Liver (tissue), 9 donors: Measurements from ENCODE around the gene TMEM50B. TPM values are rescaled to one million over a fixed set of nuclear protein-coding genes. Genes with fewer than 3 reads are reported as not detected.

Experiments
- DNase-seq: peaks from one replicate; pipeline ENCODE4 v3.0.0-alpha.2; 2017; ENCODE audit warnings: low spot score
- H3K27ac ChIP-seq, 2 donors: one replicate each; pipeline ENCODE4 v1.7.0; 2013; ENCODE audit warnings: inconsistent platforms in 2 of 2, low read length in 2 of 2, control low read depth in 1 of 2, low read depth in 1 of 2, mild to moderate bottlenecking in 1 of 2
- H3K27me3 ChIP-seq, 4 donors: one replicate each; pipeline versions ENCODE4 v1.6.1 to v1.7.0; 2013; ENCODE audit warnings: low read length in 3 of 4, inconsistent platforms in 1 of 4, mild to moderate bottlenecking in 1 of 4, moderate library complexity in 1 of 4; ENCODE audit not compliant: control insufficient read depth in 4 of 4, insufficient read depth in 4 of 4
- H3K36me3 ChIP-seq, 4 donors: one replicate each; pipeline versions ENCODE4 v1.6.1 to v1.7.0; 2013; ENCODE audit warnings: low read length in 3 of 4, mild to moderate bottlenecking in 3 of 4, low read depth in 1 of 4, moderate library complexity in 1 of 4; ENCODE audit not compliant: control insufficient read depth in 4 of 4, insufficient read depth in 3 of 4
- H3K4me1 ChIP-seq, 4 donors: one replicate each; pipeline versions ENCODE4 v1.6.1 to v1.7.0; 2013; ENCODE audit warnings: low read length in 3 of 4, mild to moderate bottlenecking in 3 of 4, moderate library complexity in 1 of 4; ENCODE audit not compliant: control insufficient read depth in 4 of 4, insufficient read depth in 4 of 4
- H3K4me3 ChIP-seq, 3 donors: one replicate each; pipeline versions ENCODE4 v1.6.1 to v1.7.0; 2013; ENCODE audit warnings: low read length in 3 of 3, control low read depth in 1 of 3, low read depth in 1 of 3, mild to moderate bottlenecking in 1 of 3
- H3K9ac ChIP-seq, 2 donors: one replicate each; pipeline ENCODE4 v1.7.0; 2013; ENCODE audit warnings: low read length in 2 of 2, mild to moderate bottlenecking in 2 of 2, moderate library complexity in 2 of 2, control low read depth in 1 of 2, low read depth in 1 of 2
- H3K9me3 ChIP-seq, 4 donors: one replicate each; pipeline versions ENCODE4 v1.6.1 to v1.7.0; 2013; ENCODE audit warnings: low read length in 3 of 4; ENCODE audit not compliant: control insufficient read depth in 4 of 4
- ATF3 ChIP-seq: IDR thresholded peaks from 2 replicates; pipeline ENCODE4 v1.6.1; 2016; ENCODE audit warnings: antibody characterized with exemption
- CTCF ChIP-seq: fragments of 150-350 bp; IDR thresholded peaks from 2 replicates; pipeline ENCODE4 v1.5.1; 2017; ENCODE audit warnings: improper control_type of control experiment, low read depth, low read length; ENCODE audit not compliant: missing input control
- FOXA2 ChIP-seq: IDR thresholded peaks from 2 replicates; pipeline ENCODE4 v1.6.1; 2016; ENCODE audit warnings: antibody characterized with exemption
- GABPA ChIP-seq, 2 donors: IDR thresholded peaks in 1 of 2; conservative IDR thresholded peaks in 1 of 2; 2 replicates each; pipeline ENCODE4 v1.6.1; 2016; ENCODE audit warnings: antibody characterized with exemption in 2 of 2, mild to moderate bottlenecking in 1 of 2, moderate library complexity in 1 of 2
- HNF4A ChIP-seq, 2 donors: conservative IDR thresholded peaks; 2 replicates each; pipeline ENCODE4 v1.6.1; 2016; ENCODE audit warnings: antibody characterized with exemption in 2 of 2, mild to moderate bottlenecking in 2 of 2
- HNF4G ChIP-seq: IDR thresholded peaks from 2 replicates; pipeline ENCODE4 v1.6.1; 2016; ENCODE audit warnings: antibody characterized with exemption
- JUND ChIP-seq, 2 donors: IDR thresholded peaks; 2 replicates each; pipeline ENCODE4 v1.6.1; 2016; ENCODE audit warnings: antibody characterized with exemption in 2 of 2
- MAX ChIP-seq: IDR thresholded peaks from 2 replicates; pipeline ENCODE4 v1.6.1; 2016; ENCODE audit warnings: antibody characterized with exemption
- RAD21 ChIP-seq, 2 donors: IDR thresholded peaks; 2 replicates each; pipeline ENCODE4 v1.6.1; 2016; ENCODE audit warnings: antibody characterized with exemption in 2 of 2, mild to moderate bottlenecking in 2 of 2
- REST ChIP-seq: IDR thresholded peaks from 2 replicates; pipeline ENCODE4 v1.6.1; 2016; ENCODE audit warnings: antibody characterized with exemption, mild to moderate bottlenecking
- RXRA ChIP-seq, 2 donors: IDR thresholded peaks; 2 replicates each; pipeline ENCODE4 v1.6.1; 2017 to 2018; ENCODE audit warnings: antibody characterized with exemption in 2 of 2, mild to moderate bottlenecking in 1 of 2
- SP1 ChIP-seq: IDR thresholded peaks from 2 replicates; pipeline ENCODE4 v1.6.1; 2018; ENCODE audit warnings: antibody characterized with exemption, mild to moderate bottlenecking
- TAF1 ChIP-seq: conservative IDR thresholded peaks from 2 replicates; pipeline ENCODE4 v1.6.1; 2016; ENCODE audit warnings: antibody characterized with exemption, mild to moderate bottlenecking
- WGBS: extraction: QIAGEN DNeasy Blood & Tissue Kit; methylation state at CpG from one replicate; pipeline ENCODE4 v1.1.7; 2013; 5-methylcytosine and 5-hydroxymethylcytosine counted together
- polyA plus RNA-seq, 2 donors: library from polyadenylated mRNA; stranded (reverse) in 1 of 2; unstranded in 1 of 2; fragments of 200-250 nt in 1 of 2; fragments of >200 nt in 1 of 2; fragmentation: Nextera tagmentation in 1 of 2; extraction: Ambion mirVana in 1 of 2; gene quantifications; one replicate each; pipeline versions ENCODE4 v1.2.1 to v1.2.3, GENCODE V29; 2013 to 2015
- total RNA-seq, 2 donors: library from RNA; depleted of rRNA; stranded (reverse); fragments of >200 nt; gene quantifications; one replicate each; pipeline ENCODE4 v1.2.3, GENCODE V29; 2014
- donor health status: healthy.
- donor health status: healthy.
- donor health status: healthy.
- donor health status: healthy.
- donor health status: healthy.

The TMEM50B gene
- total and polyA plus RNA-seq, 4 donors = 11.8 to 31.8 (median 29.9) TPM

GRCh38 chr21:33444499-33444898 lies 35.3 kb downstream of the TMEM50B start:
- Histone ChIP-seq H3K27me3 (no peaks in the 10 kb centered on the region), H3K36me3 (peaks cover 0 to 2% (median 0%) of the 10 kb centered on the region in 4 donors), H3K4me1 (peaks cover 0 to 2% (median 0%) of the 10 kb centered on the region in 4 donors), H3K27ac (no peak overlapping the region), H3K9ac (no peak overlapping the region), H3K9me3 (no peaks in the 10 kb centered on the region), H3K4me3 (no peak overlapping the region)
- DNase-seq = no peak
- 56% methylated on average over 2 of the region's 2 CpGs for WGBS
- TF ChIP-seq CTCF (no peak), GABPA (IDR thresholded peaks at IDR 0.05 in 1 of 2, conservative IDR thresholded peaks at IDR 0.05 in 1 of 2) (no peak), HNF4A (conservative IDR thresholded peaks at IDR 0.05) (no peak), RAD21 (IDR thresholded peaks at IDR 0.05) (no peak)

GRCh38 chr21:33443194-33443593 lies 36.6 kb downstream of the TMEM50B start:
- no peak overlapping the region for H3K9ac ChIP-seq
- no peaks in the 10 kb centered on the region for H3K9me3 ChIP-seq
- TF ChIP-seq SP1 (no peak), CTCF (no peak), ATF3 (no peak), HNF4G (no peak), REST (no peak), RXRA (IDR thresholded peaks at IDR 0.05) (no peak), JUND (IDR thresholded peaks at IDR 0.05) (no peak), MAX (no peak), FOXA2 (no peak), TAF1 (no peak)
- peaks cover 0 to 4% (median 2%) of the 10 kb centered on the region in 4 donors for H3K36me3 ChIP-seq
- H3K4me1 ChIP-seq = no peaks in the 10 kb centered on the region
- DNase-seq = no peak
- no peak overlapping the region for H3K27ac ChIP-seq
- H3K4me3 ChIP-seq = no peak overlapping the region
- 91% methylated on average over 5 of the region's 5 CpGs for WGBS
- H3K27me3 ChIP-seq = no peaks in the 10 kb centered on the region
